ENCODE results near the gene FAM219A. TPM values are rescaled to one million over a fixed set of nuclear protein-coding genes. Genes with fewer than 3 reads are reported as not detected.

FAM219A gene
- total RNA-seq, 1 experiment from 2014 or later: 17.1 TPM

GRCh38 chr9:34375901-34376595, 82.3 kb downstream of the FAM219A start:
- Histone ChIP-seq H3K36me3 (ENCODE audit: low read depth, low read length) (no peaks in the 10 kb centered on the region), H3K4me3 (ENCODE audit: low read length) (peak overlapping the region; percentile 82), H3K9me2 (replicated peaks; ENCODE audit: low read length) (no peaks in the 10 kb centered on the region), H4K20me1 (ENCODE audit: low read length) (no peaks in the 10 kb centered on the region), H3K9ac (ENCODE audit: low read length) (peak overlapping the region; percentile 58), H3F3A (ENCODE audit: low read length, unreplicated experiment) (no peaks in the 10 kb centered on the region), H3K79me2 (ENCODE audit: low read length) (no peaks in the 10 kb centered on the region), H3K4me1 (ENCODE audit: insufficient read depth, low read length) (peaks cover 14% of the 10 kb centered on the region), H3K27me3 (ENCODE audit: low read length) (no peaks in the 10 kb centered on the region), H3K27ac (ENCODE audit: low read length) (no peak overlapping the region), H3K9me3 (ENCODE audit: low read length) (no peaks in the 10 kb centered on the region), H3K4me2 (ENCODE audit: low read length) (peak overlapping the region; percentile 97), H2AFZ (ENCODE audit: low read length) (peak overlapping the region; percentile 97)
- DNase-seq (peak; percentile 54), ATAC-seq (peak; percentile 40)
- TSS peak; percentile 80 for BruUV-seq (replicated peaks)
- ChIA-PET POLR2A (ENCODE audit: unreplicated experiment) (no interaction called here), CTCF (interaction anchor here (1.4 kb wide), 1 partner anchor 28 kb away, joined by 3 read pairs; no protein-coding TSS in a partner anchor)
- intact Hi-C loops (cut with micrococcal nuclease): no loop called here
- no peak for TF ChIP-seq EZH2 (IDR thresholded peaks at IDR 0.05; ENCODE audit: low read length, unreplicated experiment)
- peak; percentile 42 for TF ChIP-seq CTCF (conservative IDR thresholded peaks at IDR 0.05; ENCODE audit: low read depth, low read length)
- TF ChIP-seq EZH2phosphoT487 (IDR thresholded peaks at IDR 0.05; ENCODE audit: borderline replicate concordance, low read length): no peak

GRCh38 chr9:34374905-34375552, 83.3 kb downstream of the FAM219A start:
- H3K27ac ChIP-seq (ENCODE audit: low read length): no peak overlapping the region
- H3K9me2 ChIP-seq (replicated peaks; ENCODE audit: low read length): no peaks in the 10 kb centered on the region
- ChIA-PET POLR2A (ENCODE audit: unreplicated experiment) (no interaction called here), CTCF (interaction anchor here (0.6 to 1.4 kb wide), 2 partner anchors 29 to 37 kb away, joined by 3 read pairs; no protein-coding TSS in a partner anchor)
- TF ChIP-seq EZH2 (IDR thresholded peaks at IDR 0.05; ENCODE audit: low read length, unreplicated experiment): no peak
- TF ChIP-seq EZH2phosphoT487 (IDR thresholded peaks at IDR 0.05; ENCODE audit: borderline replicate concordance, low read length): no peak
- TF ChIP-seq CTCF (conservative IDR thresholded peaks at IDR 0.05; ENCODE audit: low read depth, low read length): no peak
- H3K36me3 ChIP-seq (ENCODE audit: low read depth, low read length): no peaks in the 10 kb centered on the region
- intact Hi-C loops (cut with micrococcal nuclease): no loop called here
- H3K4me2 ChIP-seq (ENCODE audit: low read length): peak overlapping the region; percentile 97
- H3F3A ChIP-seq (ENCODE audit: low read length, unreplicated experiment): no peaks in the 10 kb centered on the region
- no peaks in the 10 kb centered on the region for H4K20me1 ChIP-seq (ENCODE audit: low read length)
- H2AFZ ChIP-seq (ENCODE audit: low read length): 0 out of 2 replicates have a peak overlapping the region, but pooled peaks have one; percentile 42
- ATAC-seq (no peak; the same call in 1 of the 2 replicates), DNase-seq (peak; percentile 54)
- H3K4me3 ChIP-seq (ENCODE audit: low read length): peak overlapping the region; percentile 82; the same call in 1 of the 2 replicates
- H3K4me1 ChIP-seq (ENCODE audit: insufficient read depth, low read length): peaks cover 14% of the 10 kb centered on the region
- H3K9ac ChIP-seq (ENCODE audit: low read length): no peak overlapping the region
- no TSS peak for BruUV-seq (replicated peaks)
- no peaks in the 10 kb centered on the region for H3K79me2 ChIP-seq (ENCODE audit: low read length)
- no peaks in the 10 kb centered on the region for H3K9me3 ChIP-seq (ENCODE audit: low read length)
- no peaks in the 10 kb centered on the region for H3K27me3 ChIP-seq (ENCODE audit: low read length)
